CD4-positive, alpha-beta T cell (primary cell): ENCODE results near the gene IL6R. TPM values are rescaled to one million over a fixed set of nuclear protein-coding genes. Genes with fewer than 3 reads are reported as not detected.
A peak's percentile ranks its signal among the peaks of the same experiment; 100 is the strongest.

Source experiments
- ATAC-seq: fragments of 200-7000 bp; cut with Tn5 transposase; one replicate; pipeline ENCODE4 v1.10.0; 2022; ENCODE audit warnings: mild to moderate bottlenecking; ENCODE audit not compliant: poor library complexity
- CTCF ChIA-PET: fragments of 350-600 bp; sonication (Branson Sonifier 250); formaldehyde crosslinking; loops from one replicate; lab custom pipeline; 2021; ENCODE audit warnings: antibody characterized with exemption, inconsistent platforms; lab: Charles Lee
- POLR2A ChIA-PET: fragments of 350-600 bp; sonication (Branson Sonifier 250); formaldehyde crosslinking; loops from one replicate; lab custom pipeline; 2021; ENCODE audit warnings: antibody characterized with exemption, inconsistent platforms; lab: Charles Lee
- DNase-seq, 14 experiments: peaks; one replicate each; pipeline ENCODE4 v3.0.0-alpha.2; 2013 to 2020; ENCODE audit warnings: mixed read lengths in 2 of 14
- H3K27ac ChIP-seq, 2 donors: one replicate each; pipeline versions ENCODE4 v1.5.1 to v1.7.0; 2013; ENCODE audit warnings: low read length in 2 of 2, low read depth in 1 of 2, mild to moderate bottlenecking in 1 of 2
- H3K27me3 ChIP-seq, 2 experiments: 1 replicate in 1 of 2; 2 replicates in 1 of 2; pipeline versions ENCODE4 v1.6.1 to v1.7.0; 2013; ENCODE audit warnings: low read length in 2 of 2, control low read depth in 1 of 2, mild to moderate bottlenecking in 1 of 2, moderate library complexity in 1 of 2; ENCODE audit not compliant: insufficient read depth in 2 of 2, control insufficient read depth in 1 of 2
- H3K36me3 ChIP-seq: one replicate; pipeline ENCODE4 v1.6.1; 2013; ENCODE audit warnings: low read length, control low read depth; ENCODE audit not compliant: insufficient read depth
- H3K4me1 ChIP-seq: one replicate; pipeline ENCODE4 v1.6.1; 2013; ENCODE audit warnings: low read length, control low read depth; ENCODE audit not compliant: insufficient read depth
- H3K4me3 ChIP-seq: one replicate; pipeline ENCODE4 v1.5.1; 2013; ENCODE audit warnings: mild to moderate bottlenecking, low read length, moderate library complexity
- H3K9me3 ChIP-seq, 2 experiments: 1 replicate in 1 of 2; 2 replicates in 1 of 2; pipeline versions ENCODE4 v1.6.1 to v1.7.0; 2013; ENCODE audit warnings: low read length in 2 of 2, mild to moderate bottlenecking in 2 of 2, control low read depth in 1 of 2, moderate library complexity in 1 of 2; ENCODE audit not compliant: control insufficient read depth in 1 of 2, insufficient read depth in 1 of 2
- H3K27ac Mint-ChIP-seq: one replicate; pipeline ENCODE4 v1.8.0; 2020; ENCODE audit warnings: mixed read lengths
- H3K27me3 Mint-ChIP-seq: one replicate; pipeline ENCODE4 v1.8.0; 2021; ENCODE audit warnings: mixed read lengths
- H3K36me3 Mint-ChIP-seq: one replicate; pipeline ENCODE4 v1.8.0; 2021; ENCODE audit warnings: low read depth, mixed read lengths
- H3K4me1 Mint-ChIP-seq: one replicate; pipeline ENCODE4 v1.8.0; 2021; ENCODE audit warnings: low read depth, mixed read lengths
- H3K4me3 Mint-ChIP-seq: one replicate; pipeline ENCODE4 v1.8.0; 2020; ENCODE audit warnings: mild to moderate bottlenecking, mixed read lengths
- H3K9me3 Mint-ChIP-seq: one replicate; pipeline ENCODE4 v1.8.0; 2020; ENCODE audit warnings: mixed read lengths
- CTCF ChIP-seq: fragments of 200-600 bp; IDR thresholded peaks from one replicate; pipeline ENCODE4 v1.8.0; 2022; ENCODE audit warnings: antibody characterized with exemption, mild to moderate bottlenecking
- intact Hi-C, 2 experiments: fragments of 100-400 bp; cut with DNase I in 1 of 2; cut with micrococcal nuclease in 1 of 2; formaldehyde crosslinking; loops; one replicate each; pipeline versions ENCODE4 v1.15.1 to v1.9.0; 2023 to 2025; cut with DNase I, micrococcal nuclease
- total RNA-seq, 174 experiments: library from RNA in 2 of 174; stranded (reverse) in 2 of 174; gene quantifications; one replicate each; pipeline ENCODE4 v1.2.3 and lab custom pipeline; 2021 to 2026

Gene IL6R
- total RNA-seq, 2 experiments from 2014 or later = 31.7 to 35.0 TPM

DNA sequence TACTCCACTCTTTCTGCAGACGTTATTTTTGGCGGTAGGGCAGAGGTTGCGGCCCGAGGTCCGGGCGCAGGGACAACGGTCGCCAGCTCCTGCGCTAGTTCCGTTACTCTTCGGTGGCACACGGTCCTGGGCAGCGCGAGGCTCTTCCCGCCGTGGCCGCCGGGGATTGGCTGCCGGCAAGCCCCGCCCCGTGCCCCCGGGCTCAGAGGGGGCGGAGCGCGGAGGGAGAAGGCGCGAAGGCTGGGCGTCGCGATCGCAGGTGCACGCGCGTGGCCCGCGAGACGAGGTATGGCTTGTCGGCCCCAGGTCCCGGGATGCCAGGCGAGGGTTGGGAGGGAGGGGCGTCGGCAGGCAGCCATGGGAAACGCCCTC is 97.6 kb downstream of the IL6R start:
- peaks cover 33 to 59% of the 10 kb centered on the region in 2 experiments for H3K27me3 ChIP-seq
- H3K27ac ChIP-seq = no peak overlapping the region
- H3K4me3 Mint-ChIP-seq = no peak overlapping the region
- H3K9me3 Mint-ChIP-seq = no peaks in the 10 kb centered on the region
- intact Hi-C loops = no loop called here
- H3K4me1 Mint-ChIP-seq = peaks cover 18% of the 10 kb centered on the region
- H3K9me3 ChIP-seq = peaks cover 4 to 16% of the 10 kb centered on the region in 2 experiments
- peaks cover 74% of the 10 kb centered on the region for H3K27me3 Mint-ChIP-seq
- H3K27ac Mint-ChIP-seq = no peak overlapping the region
- DNase-seq (peak in 2 of 14 experiments; percentile 14 to 27), ATAC-seq (peak; percentile 21)
- H3K36me3 ChIP-seq = no peaks in the 10 kb centered on the region
- ChIA-PET CTCF (no interaction called here), POLR2A (no interaction called here)
- peaks cover 16% of the 10 kb centered on the region for H3K4me1 ChIP-seq
- H3K4me3 ChIP-seq = no peak overlapping the region
- no peaks in the 10 kb centered on the region for H3K36me3 Mint-ChIP-seq
- no peak for TF ChIP-seq CTCF

DNA sequence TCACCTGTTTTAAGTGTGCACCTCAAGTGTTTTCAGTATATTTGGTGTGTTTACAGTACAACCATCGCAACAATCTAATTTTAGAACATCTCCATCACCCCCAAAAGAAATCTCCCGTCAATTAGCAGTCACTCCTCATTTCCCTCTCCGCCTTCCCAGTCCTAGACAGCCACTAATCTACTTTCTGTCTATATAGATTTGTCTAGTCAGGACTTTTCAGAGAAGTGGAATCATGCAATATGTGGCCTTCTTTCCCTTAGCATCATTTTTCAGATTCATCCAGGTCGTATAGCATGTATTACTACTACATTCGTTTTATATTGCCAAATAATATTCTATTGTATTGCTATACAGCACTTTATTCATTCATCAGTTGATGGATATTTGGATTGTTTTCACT is 98.8 kb downstream of the IL6R start:
- no peaks in the 10 kb centered on the region for H3K36me3 ChIP-seq
- peaks cover 81% of the 10 kb centered on the region for H3K27me3 Mint-ChIP-seq
- CTCF ChIA-PET = no interaction called here
- ATAC-seq = no peak
- intact Hi-C loops = no loop called here
- peaks cover 16% of the 10 kb centered on the region for H3K4me1 ChIP-seq
- TF ChIP-seq CTCF = no peak
- peaks cover 4 to 16% of the 10 kb centered on the region in 2 experiments for H3K9me3 ChIP-seq
- peaks cover 36 to 69% of the 10 kb centered on the region in 2 experiments for H3K27me3 ChIP-seq
- peaks cover 12% of the 10 kb centered on the region for H3K4me1 Mint-ChIP-seq
- DNase-seq = no peak
- no peaks in the 10 kb centered on the region for H3K9me3 Mint-ChIP-seq
- no peak overlapping the region for H3K27ac Mint-ChIP-seq
- no peak overlapping the region for H3K4me3 ChIP-seq
- H3K27ac ChIP-seq = no peak overlapping the region
- H3K4me3 Mint-ChIP-seq = peak overlapping the region; percentile 54
- POLR2A ChIA-PET = no interaction called here
- no peaks in the 10 kb centered on the region for H3K36me3 Mint-ChIP-seq

DNA sequence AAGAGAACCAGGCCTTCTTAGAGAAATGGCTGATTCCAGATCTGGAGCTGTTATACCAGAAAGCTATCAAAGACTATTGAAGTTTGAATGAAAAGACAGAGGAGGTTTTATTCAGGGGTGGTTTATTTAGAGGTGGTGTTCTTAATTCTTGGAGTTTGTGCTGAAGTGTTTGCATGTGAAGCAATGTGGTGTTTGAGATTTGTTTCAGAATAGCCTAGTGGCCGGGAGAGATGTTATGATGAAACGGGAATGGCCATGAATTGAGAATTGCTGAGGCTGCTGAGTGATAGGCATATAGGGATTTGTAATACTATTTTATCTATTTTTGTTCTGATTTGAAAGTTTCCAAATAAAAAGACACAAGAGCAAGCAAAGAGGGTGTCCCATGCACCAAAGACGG is 107.6 kb downstream of the IL6R start:
- Histone ChIP-seq H3K36me3 (no peaks in the 10 kb centered on the region), H3K4me1 (no peaks in the 10 kb centered on the region), H3K4me3 (no peak overlapping the region), H3K27me3 (peaks cover 4 to 17% of the 10 kb centered on the region in 2 experiments), H3K27ac (no peak overlapping the region), H3K9me3 (no peaks in the 10 kb centered on the region)
- Mint-ChIP-seq H3K4me1 (no peaks in the 10 kb centered on the region), H3K36me3 (no peaks in the 10 kb centered on the region), H3K9me3 (no peaks in the 10 kb centered on the region), H3K27ac (no peak overlapping the region), H3K4me3 (no peak overlapping the region), H3K27me3 (peaks cover 46% of the 10 kb centered on the region)
- POLR2A ChIA-PET = no interaction called here
- ATAC-seq (no peak), DNase-seq (no peak)
- CTCF ChIA-PET = no interaction called here
- TF ChIP-seq CTCF = no peak
- intact Hi-C loops = no loop called here
